GM23338 (cell line): ENCODE data around the gene USP20. TPM values are rescaled to one million over a fixed set of nuclear protein-coding genes. Genes with fewer than 3 reads are reported as not detected.

Experiments used
- CREB1 ChIP-seq: fragments of 250-450 bp; sonication (Bioruptor Pico); IDR thresholded peaks from 2 replicates; pipeline ENCODE4 v1.5.0; 2020; ENCODE audit warnings: low read depth, mild to moderate bottlenecking, moderate library complexity
- CTCF ChIP-seq, 2 experiments: fragments of 200-600 bp in 1 of 2; sonication (generic) in 1 of 2; conservative IDR thresholded peaks; 2 replicates each; pipeline versions ENCODE4 v1.5.1 to v1.6.1; 2016 to 2017; ENCODE audit warnings: antibody characterized with exemption in 2 of 2, low read depth in 2 of 2, mild to moderate bottlenecking in 2 of 2, moderate library complexity in 1 of 2
- EZH2 ChIP-seq: fragments of 200-600 bp; sonication (generic); IDR thresholded peaks from one replicate; pipeline ENCODE4 v1.8.0; 2017; ENCODE audit warnings: antibody characterized with exemption, mild to moderate bottlenecking, low read depth; ENCODE audit not compliant: unreplicated experiment
- POLR2AphosphoS5 ChIP-seq: IDR thresholded peaks from 2 replicates; pipeline ENCODE4 v1.6.1; 2016; ENCODE audit warnings: antibody characterized with exemption, low read depth
- STAT1 ChIP-seq: IDR thresholded peaks from one replicate; pipeline ENCODE4 v1.6.1; 2016; ENCODE audit warnings: antibody characterized with exemption; ENCODE audit not compliant: unreplicated experiment
- ZNF331 ChIP-seq: fragments of 250-450 bp; sonication (Bioruptor Pico); IDR thresholded peaks from 2 replicates; pipeline ENCODE4 v1.5.0; 2020; ENCODE audit warnings: low read depth, mild to moderate bottlenecking, moderate library complexity
- microRNA-seq: library from miRNA; unstranded; fragments of <30 nt; microRNA quantifications from one replicate; pipeline ENCODE4, GENCODE V29; 2017
- polyA plus RNA-seq: library from polyadenylated mRNA; unstranded; fragments of >200 nt; fragmentation: Nextera tagmentation; extraction: Ambion mirVana; gene quantifications from 2 replicates; pipeline ENCODE4 v1.2.1, GENCODE V29; 2016
- small RNA-seq: library from RNA; depleted of rRNA; stranded (forward); fragments of <200 nt; gene quantifications from one replicate; pipeline ENCODE3, GENCODE V24; 2014; ENCODE audit warnings: low replicate concordance
- total RNA-seq: library from RNA; depleted of rRNA; stranded (reverse); fragments of >200 nt; shearing (Covaris generic); gene quantifications from 2 replicates; pipeline ENCODE4 v1.2.3, GENCODE V29; 2014; rRNA removed
- TF ChIP-seq, protein P1 (sequence below): IDR thresholded peaks from 2 replicates; pipeline ENCODE4 v1.6.1; 2016; ENCODE audit warnings: antibody characterized with exemption

Gene USP20
- total and polyA plus RNA-seq, 2 experiments from 2014 or later, result 10.4 to 13.0 TPM

GRCh38 chr9:129930743-129931142, 95.5 kb downstream of the USP20 start (continued):
- no peak for TF ChIP-seq CREB1 (CRISPR knock-in tag)
- no peak for TF ChIP-seq ZNF331 (CRISPR knock-in tag)
- no peak for TF ChIP-seq STAT1
- TF ChIP-seq CTCF (conservative IDR thresholded peaks at IDR 0.05; ENCODE audit: low read depth in 2 of 2), result no peak
- TF ChIP-seq EZH2, result no peak
- no peak for TF ChIP-seq POLR2AphosphoS5
- TF ChIP-seq, protein P1, sequence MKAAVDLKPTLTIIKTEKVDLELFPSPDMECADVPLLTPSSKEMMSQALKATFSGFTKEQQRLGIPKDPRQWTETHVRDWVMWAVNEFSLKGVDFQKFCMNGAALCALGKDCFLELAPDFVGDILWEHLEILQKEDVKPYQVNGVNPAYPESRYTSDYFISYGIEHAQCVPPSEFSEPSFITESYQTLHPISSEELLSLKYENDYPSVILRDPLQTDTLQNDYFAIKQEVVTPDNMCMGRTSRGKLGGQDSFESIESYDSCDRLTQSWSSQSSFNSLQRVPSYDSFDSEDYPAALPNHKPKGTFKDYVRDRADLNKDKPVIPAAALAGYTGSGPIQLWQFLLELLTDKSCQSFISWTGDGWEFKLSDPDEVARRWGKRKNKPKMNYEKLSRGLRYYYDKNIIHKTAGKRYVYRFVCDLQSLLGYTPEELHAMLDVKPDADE, result no peak

Small RNAs within 50 kb of the gene (microRNA-seq; reads per million reads assigned to microRNA genes)
- not detected for gene MIR6855

Small RNAs within 50 kb of the gene (small RNA-seq; reads per million reads assigned to genes)
- not detected for gene MIR6855

Other genes with a start within 250 kb of the USP20 start
- not detected in 2 replicates for gene C9orf50, start 214.4 kb upstream of the USP20 start, total RNA-seq
- gene C9orf50, start 214.4 kb upstream of the USP20 start, polyA plus RNA-seq, result not detected in 2 replicates
- gene NTMT1, start 209.3 kb upstream of the USP20 start, total RNA-seq, result 44.2 and 59.4 TPM in 2 replicates
- 97.4 and 108 TPM in 2 replicates for gene NTMT1, start 209.3 kb upstream of the USP20 start, polyA plus RNA-seq
- 15.6 and 19.8 TPM in 2 replicates for gene ASB6, start 193.3 kb upstream of the USP20 start, total RNA-seq
- 8.8 and 9.7 TPM in 2 replicates for gene ASB6, start 193.3 kb upstream of the USP20 start, polyA plus RNA-seq
- gene PRRX2, start 169.8 kb upstream of the USP20 start, total RNA-seq, result 4.5 and 8.3 TPM in 2 replicates
- gene PRRX2, start 169.8 kb upstream of the USP20 start, polyA plus RNA-seq, result 5.6 and 5.8 TPM in 2 replicates
- 3.6 and 3.9 TPM in 2 replicates for gene PTGES, start 82.4 kb upstream of the USP20 start, total RNA-seq
- gene PTGES, start 82.4 kb upstream of the USP20 start, polyA plus RNA-seq, result 2.8 and 3.3 TPM in 2 replicates
- 36.2 and 42.4 TPM in 2 replicates for gene TOR1B, start 32.3 kb upstream of the USP20 start, total RNA-seq
- gene TOR1B, start 32.3 kb upstream of the USP20 start, polyA plus RNA-seq, result 8.8 and 10.6 TPM in 2 replicates
- 33.9 and 45.7 TPM in 2 replicates for gene TOR1A, start 11.3 kb upstream of the USP20 start, total RNA-seq
- 23.6 and 24.2 TPM in 2 replicates for gene TOR1A, start 11.3 kb upstream of the USP20 start, polyA plus RNA-seq
- 34.4 and 46.1 TPM in 2 replicates for gene C9orf78, start 183 bp upstream of the USP20 start, total RNA-seq
- 72.8 and 84.6 TPM in 2 replicates for gene C9orf78, start 183 bp upstream of the USP20 start, polyA plus RNA-seq
- gene FNBP1, start 207.7 kb downstream of the USP20 start, total RNA-seq, result 25.0 and 28.8 TPM in 2 replicates
- gene FNBP1, start 207.7 kb downstream of the USP20 start, polyA plus RNA-seq, result 26.6 and 27.4 TPM in 2 replicates
- gene GPR107, start 218.4 kb downstream of the USP20 start, total RNA-seq, result 18.4 and 30.7 TPM in 2 replicates
- gene GPR107, start 218.4 kb downstream of the USP20 start, polyA plus RNA-seq, result 6.2 and 7.3 TPM in 2 replicates